Kidney (tissue), 14 donors: Measurements from ENCODE around the gene RELL2. TPM values are rescaled to one million over a fixed set of nuclear protein-coding genes. Genes with fewer than 3 reads are reported as not detected.

Source experiments
- DNase-seq, 5 donors: peaks; one replicate each; pipeline ENCODE4 v3.0.0-alpha.2; 2013 to 2020
- FAIRE-seq: peaks from 2 replicates; lab custom pipeline; 2012; peaks lifted over from hg19 to GRCh38; lab: Jason Lieb, UNC
- H3K27ac ChIP-seq, 2 donors: one replicate each; pipeline ENCODE4 v1.7.0; 2013; ENCODE audit warnings: low read depth in 2 of 2, low read length in 2 of 2, inconsistent platforms in 1 of 2
- H3K27me3 ChIP-seq: one replicate; pipeline ENCODE4 v1.7.1; 2013; ENCODE audit warnings: low read length, inconsistent platforms; ENCODE audit not compliant: control insufficient read depth, insufficient read depth
- H3K36me3 ChIP-seq, 3 donors: one replicate each; pipeline versions ENCODE4 v1.7.0 to v1.7.1; 2013; ENCODE audit warnings: low read length in 3 of 3, control low read depth in 1 of 3, inconsistent platforms in 1 of 3; ENCODE audit not compliant: insufficient read depth in 3 of 3, control insufficient read depth in 2 of 3
- H3K4me1 ChIP-seq, 3 donors: one replicate each; pipeline versions ENCODE4 v1.7.0 to v1.7.1; 2013; ENCODE audit warnings: low read length in 3 of 3, inconsistent platforms in 1 of 3, low read depth in 1 of 3; ENCODE audit not compliant: control insufficient read depth in 2 of 3, insufficient read depth in 2 of 3
- H3K4me3 ChIP-seq, 3 donors: one replicate each; pipeline versions ENCODE4 v1.7.0 to v1.8.1; 2013; ENCODE audit warnings: low read length in 3 of 3, control low read depth in 1 of 3, inconsistent platforms in 1 of 3
- H3K9ac ChIP-seq, 3 donors: one replicate each; pipeline versions ENCODE4 v1.7.0 to v1.7.1; 2013; ENCODE audit warnings: low read length in 3 of 3, control low read depth in 1 of 3, inconsistent platforms in 1 of 3
- H3K9me3 ChIP-seq, 3 donors: one replicate each; pipeline versions ENCODE4 v1.7.0 to v1.7.1; 2013; ENCODE audit warnings: low read length in 3 of 3, control low read depth in 1 of 3, inconsistent platforms in 1 of 3; ENCODE audit not compliant: control insufficient read depth in 2 of 3, insufficient read depth in 1 of 3
- CTCF ChIP-seq: IDR thresholded peaks from 3 replicates; pipeline ENCODE4 v1.5.1; 2012; ENCODE audit warnings: mild to moderate bottlenecking, moderate library complexity, borderline replicate concordance; ENCODE audit not compliant: insufficient read depth; ENCODE audit errors: extremely low read depth
- intact Hi-C: fragments of 100-400 bp; cut with DNase I; formaldehyde crosslinking; loops from one replicate; pipeline ENCODE4 v1.11.1; 2022
- polyA plus RNA-seq: library from polyadenylated mRNA; stranded (reverse); fragments of 350-450 nt; fragmentation: Illumina TruSeq; extraction: RNeasy Lipid Tissue Mini Kit (QIAGEN cat#74804); gene quantifications from one replicate; pipeline ENCODE4 v1.2.3, GENCODE V29; 2014; ENCODE audit warnings: low read depth, low replicate concordance; ENCODE audit not compliant: insufficient read depth
- total RNA-seq: library from RNA; stranded (reverse); fragmentation: NEBNext Ultra II Directional; extraction: Animal tissue kit (Norgen Biotek cat#: 25700); gene quantifications from one replicate; pipeline ENCODE4 v1.2.1, GENCODE V29; 2021
- donor health status: control.
- donor health status: control.
- donor health status: control.
- donor health status: control.
- donor health status: control.
- donor health status: DM: yes; HTN: yes; CAD: no.
- donor health status: Normal renal cell carcinoma (clear cell type).

RELL2 gene
- total and polyA plus RNA-seq, 2 donors from 2014 or later = 3.0 to 8.2 TPM

- FAIRE-seq = no peak
- H3K27ac ChIP-seq = no peak overlapping the region
These were observed 36.3 kb downstream of the RELL2 start for GRCh38 chr5:141672841-141673813.

GRCh38 chr5:141674747-141675146 is 38.0 kb downstream of the RELL2 start:
- peaks cover 0 to 4% (median 2%) of the 10 kb centered on the region in 3 donors for H3K36me3 ChIP-seq
- H3K4me3 ChIP-seq = no peak overlapping the region
- no peak for DNase-seq
- no peaks in the 10 kb centered on the region for H3K27me3 ChIP-seq
- H3K9me3 ChIP-seq = no peaks in the 10 kb centered on the region
- FAIRE-seq = no peak
- no peak overlapping the region for H3K9ac ChIP-seq
- intact Hi-C loops = no loop called here
- no peak for TF ChIP-seq CTCF
- H3K27ac ChIP-seq = no peak overlapping the region
- peaks cover 0 to 2% (median 0%) of the 10 kb centered on the region in 3 donors for H3K4me1 ChIP-seq

More at GRCh38 chr5:141672841-141673813, 36.3 kb downstream of the RELL2 start:
- peak in 4 of 5 donors; percentile 60 to 78 (median 68) for DNase-seq
- peaks cover 0 to 2% (median 0%) of the 10 kb centered on the region in 3 donors for H3K4me1 ChIP-seq
- intact Hi-C loops = no loop called here
- no peak overlapping the region for H3K4me3 ChIP-seq
- H3K9ac ChIP-seq = no peak overlapping the region
- peaks cover 0 to 4% (median 2%) of the 10 kb centered on the region in 3 donors for H3K36me3 ChIP-seq
- H3K9me3 ChIP-seq = no peaks in the 10 kb centered on the region
- TF ChIP-seq CTCF = no peak
- no peaks in the 10 kb centered on the region for H3K27me3 ChIP-seq

GRCh38 chr5:141675672-141676071 is 38.9 kb downstream of the RELL2 start:
- Histone ChIP-seq H3K27me3 (no peaks in the 10 kb centered on the region), H3K36me3 (peaks cover 0 to 2% (median 0%) of the 10 kb centered on the region in 3 donors), H3K4me3 (no peak overlapping the region), H3K27ac (no peak overlapping the region), H3K9me3 (no peaks in the 10 kb centered on the region), H3K4me1 (peaks cover 0 to 2% (median 0%) of the 10 kb centered on the region in 3 donors), H3K9ac (no peak overlapping the region)
- intact Hi-C loops = no loop called here
- TF ChIP-seq CTCF = no peak
- DNase-seq (no peak), FAIRE-seq (no peak)
